ENCODE measurements around the gene ZFP90.
"Not testable (repeated sequence)": the region's sequence is repeated elsewhere in the genome, so short reads cannot be mapped to it uniquely, and the experiment has no call there.

Gene ZFP90

GRCh38 chr16:68538880-68539701, at the start of gene ZFP90:
Gene ZFP90 (plus strand): TSS chr16:68539291. CDS start chr16:68539793, 502 bp downstream.
- DNase-seq: peak; percentile 86

DNA sequence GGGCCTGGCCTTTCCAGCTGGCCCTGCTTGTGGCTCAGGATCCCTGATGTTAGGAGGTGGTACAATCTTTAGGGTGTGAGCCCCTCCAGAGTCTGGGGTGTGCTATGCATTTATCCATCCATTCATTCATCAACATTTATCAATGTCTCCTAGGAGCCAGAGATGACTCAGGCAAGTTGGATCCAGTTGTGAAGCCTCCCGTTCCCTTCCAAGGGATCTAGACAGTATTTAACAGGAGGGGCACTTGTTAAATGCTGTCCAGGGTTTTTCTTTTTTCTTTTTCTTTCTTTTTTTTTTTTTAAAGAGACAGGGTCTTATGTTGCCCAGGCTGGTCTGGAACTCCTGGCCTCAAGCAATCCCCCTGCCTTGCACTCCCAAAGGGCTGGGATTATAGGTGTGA, 48.7 kb upstream of the ZFP90 start:
- no peak for DNase-seq

DNA sequence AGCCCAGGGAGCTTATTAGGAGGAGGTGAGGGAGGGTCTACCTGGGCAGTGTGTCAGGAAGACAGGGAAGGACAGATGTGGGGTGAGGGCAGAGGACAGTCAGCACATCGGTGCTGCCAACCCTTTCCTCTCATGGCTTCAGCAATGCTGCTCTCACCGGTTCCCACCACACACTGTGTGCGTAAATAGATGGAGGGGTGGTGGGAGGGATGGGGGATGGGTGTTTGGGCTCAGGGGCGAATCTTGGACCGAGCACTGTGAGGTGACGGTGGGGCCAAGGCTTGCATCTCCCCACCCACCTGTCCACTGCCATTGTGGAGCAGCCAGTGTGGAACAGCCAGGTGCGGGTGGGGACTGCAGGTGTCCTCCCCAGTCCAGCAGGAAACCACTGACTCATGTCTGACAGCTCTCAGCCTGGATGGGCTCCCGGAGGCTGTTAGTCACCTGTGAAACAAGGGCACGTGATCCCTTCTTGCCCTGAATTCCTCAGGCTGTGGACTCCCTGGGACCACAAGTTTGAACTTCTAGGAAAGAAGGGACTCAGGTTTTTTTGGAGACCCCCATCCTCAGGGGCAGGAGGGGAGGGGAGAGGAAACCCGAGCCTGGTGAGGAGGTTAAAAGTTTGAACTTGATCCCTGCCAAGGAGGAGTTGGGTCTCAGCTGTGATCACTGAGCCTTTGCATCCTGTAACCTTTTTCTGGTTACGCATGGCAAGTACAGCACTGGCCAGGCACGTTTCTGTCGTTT, 48.1 kb upstream of the ZFP90 start:
- no peak for DNase-seq

DNA sequence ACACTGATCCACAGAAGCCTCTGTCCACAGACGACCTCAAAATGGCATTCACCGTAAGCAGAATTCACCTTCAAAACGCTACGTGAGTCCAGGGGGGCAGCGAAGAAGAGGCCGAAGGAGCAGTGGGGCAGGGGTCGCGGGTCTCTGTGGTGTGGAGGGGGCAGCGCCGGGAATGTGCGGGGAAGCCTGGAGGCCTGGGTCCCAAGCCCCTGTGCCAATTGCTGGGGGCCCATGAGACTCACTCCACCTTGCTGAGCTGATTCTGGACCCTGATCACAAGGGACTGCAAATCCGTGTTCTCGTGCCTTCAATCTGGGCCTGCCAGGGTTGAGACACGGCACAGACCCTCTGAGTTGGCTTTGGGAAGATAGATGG, 47.5 kb upstream of the ZFP90 start:
- no peak for DNase-seq

- DNase-seq: no peak
Measured at GRCh38 chr16:68492151-68492542, 46.9 kb upstream of the ZFP90 start.

DNA sequence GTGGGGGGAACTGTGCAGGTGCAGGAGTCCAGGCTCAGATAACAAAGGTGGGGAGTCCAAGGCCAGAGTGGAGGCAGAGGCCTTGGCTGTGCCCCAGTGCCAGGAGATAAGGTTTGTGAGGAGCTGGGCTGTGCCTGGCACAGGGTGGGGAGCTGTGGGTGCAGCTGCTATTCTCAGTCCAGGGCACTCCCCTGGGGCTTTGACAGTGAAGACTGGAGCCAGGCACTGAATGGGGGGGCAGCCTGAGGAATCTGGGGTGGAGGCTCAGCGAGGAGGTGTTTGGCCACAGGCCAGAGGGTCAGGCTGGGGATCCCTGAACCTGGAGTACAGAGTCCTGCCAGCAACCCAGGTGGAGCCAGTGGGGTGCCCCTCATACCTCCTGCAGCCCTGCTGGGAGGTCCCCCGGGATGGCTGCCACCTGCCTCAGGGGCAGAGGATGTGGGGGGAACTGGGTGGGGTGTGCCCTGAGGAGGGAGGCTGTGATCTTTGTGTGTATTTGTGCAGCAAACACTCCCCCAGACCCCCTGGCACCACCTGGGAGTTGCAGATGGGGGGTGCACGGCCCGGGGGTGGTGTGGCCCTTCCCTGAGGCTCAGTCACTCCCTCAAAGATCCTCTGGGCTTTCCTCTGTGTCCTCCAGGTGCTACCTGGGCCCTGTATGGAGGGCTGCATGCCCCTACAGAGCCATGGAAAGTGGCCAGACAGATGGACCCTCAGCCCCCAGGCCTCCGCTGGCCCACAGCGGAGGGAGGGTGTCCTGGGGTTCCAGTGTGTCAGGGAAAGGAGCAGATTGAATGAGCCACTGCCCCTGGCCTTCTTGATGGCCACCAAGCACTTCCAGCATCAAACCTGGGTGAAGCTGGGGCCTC, 46.3 kb upstream of the ZFP90 start:
- no peak for DNase-seq

DNA sequence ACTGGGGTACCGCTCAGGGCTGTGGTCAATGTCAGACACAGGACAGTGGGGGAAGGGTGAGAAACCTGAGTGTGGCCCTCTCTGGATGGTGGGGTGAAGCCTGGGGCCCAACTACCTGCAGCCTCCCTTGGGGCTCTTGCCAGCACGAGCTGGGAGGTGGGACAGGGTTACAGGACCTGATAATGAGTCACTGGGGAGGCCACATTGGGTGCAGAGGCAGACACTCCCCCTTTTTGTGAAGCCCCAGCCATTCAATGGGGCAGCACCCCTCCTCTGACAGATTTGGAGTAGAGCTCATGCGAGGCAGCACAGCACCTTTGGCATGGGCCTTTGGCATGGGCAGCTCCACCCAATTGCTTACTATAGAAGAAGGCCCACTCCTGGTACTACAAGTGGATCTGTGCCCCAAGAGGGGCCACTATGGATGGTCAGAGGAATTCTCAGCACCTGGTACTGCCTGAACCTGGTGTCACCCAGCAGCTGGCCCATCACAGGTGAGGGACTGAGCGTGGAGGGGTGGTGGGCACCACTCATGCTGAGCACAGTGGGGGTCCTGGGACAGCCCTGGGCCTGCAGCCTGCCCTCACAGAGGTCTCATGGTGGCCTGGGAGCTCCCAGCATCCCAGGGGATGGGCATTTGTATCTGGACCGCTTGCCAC, 45.5 kb upstream of the ZFP90 start:
- no peak for DNase-seq

DNA sequence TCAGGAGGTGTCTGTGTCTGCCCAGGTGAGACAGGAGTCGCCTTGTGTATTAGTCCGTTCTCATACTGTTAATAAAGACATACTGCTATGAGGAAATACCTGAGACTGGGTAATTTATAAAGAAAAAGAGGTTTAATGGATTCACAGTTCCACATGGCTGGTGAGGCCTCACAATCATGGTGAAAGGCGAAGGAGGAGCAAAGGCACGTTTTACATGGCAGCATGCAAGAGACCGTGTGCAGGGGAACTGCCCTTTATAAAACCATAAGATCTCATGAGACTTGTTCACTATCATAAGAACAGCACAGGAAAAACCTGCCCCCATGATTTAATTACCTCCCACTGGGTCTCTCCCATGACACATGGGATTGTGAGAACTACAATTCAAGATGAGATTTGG, 44.8 kb upstream of the ZFP90 start:
- DNase-seq: not testable (repeated sequence)

DNA sequence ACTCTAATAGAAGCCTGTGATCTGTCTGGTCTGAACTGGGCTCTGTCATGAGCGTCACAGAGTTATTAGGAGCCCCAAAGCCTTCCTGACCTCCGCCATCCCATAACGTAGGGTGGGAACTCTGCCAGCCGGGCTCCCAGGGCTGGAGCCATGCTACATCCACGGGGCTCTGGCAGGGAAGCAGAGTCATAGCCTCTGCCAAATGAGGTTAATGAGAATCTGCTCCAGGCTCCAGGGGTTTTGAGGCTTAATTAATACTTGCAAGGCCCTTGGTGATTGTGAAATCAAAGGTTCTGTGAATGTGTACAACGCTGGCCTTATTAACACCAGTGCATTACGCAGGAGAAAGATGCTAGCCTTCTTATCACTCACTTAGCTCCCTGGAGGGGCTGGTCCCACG, 42.4 kb upstream of the ZFP90 start:
- no peak for DNase-seq

- DNase-seq: no peak
Measured at GRCh38 chr16:68499006-68499405, 40.1 kb upstream of the ZFP90 start.

DNA sequence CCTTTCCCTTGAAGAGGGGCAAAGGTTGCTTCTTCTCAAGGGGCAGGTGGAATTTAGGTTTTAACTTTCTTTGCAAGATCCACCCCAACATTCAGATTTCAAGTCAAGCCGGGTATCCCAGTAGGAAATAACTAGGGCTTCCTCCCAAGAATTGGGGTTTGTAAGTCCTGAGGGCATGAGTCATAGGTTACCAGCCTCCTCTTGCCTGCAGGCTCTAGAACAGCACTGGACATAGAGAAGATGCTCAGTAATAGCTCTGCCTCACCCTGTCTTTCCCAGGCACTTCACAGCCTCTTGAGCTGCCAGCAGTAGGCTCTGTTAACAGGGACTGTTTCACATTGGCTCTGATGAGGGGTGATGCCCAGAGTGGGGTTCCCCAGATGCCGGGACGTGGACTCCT, 35.8 kb upstream of the ZFP90 start:
- no peak for DNase-seq

- DNase-seq: no peak
Measured at GRCh38 chr16:68504066-68504465, 35.0 kb upstream of the ZFP90 start.

GRCh38 chr16:68506331-68507053, 32.6 kb upstream of the ZFP90 start:
- no peak for DNase-seq

DNA sequence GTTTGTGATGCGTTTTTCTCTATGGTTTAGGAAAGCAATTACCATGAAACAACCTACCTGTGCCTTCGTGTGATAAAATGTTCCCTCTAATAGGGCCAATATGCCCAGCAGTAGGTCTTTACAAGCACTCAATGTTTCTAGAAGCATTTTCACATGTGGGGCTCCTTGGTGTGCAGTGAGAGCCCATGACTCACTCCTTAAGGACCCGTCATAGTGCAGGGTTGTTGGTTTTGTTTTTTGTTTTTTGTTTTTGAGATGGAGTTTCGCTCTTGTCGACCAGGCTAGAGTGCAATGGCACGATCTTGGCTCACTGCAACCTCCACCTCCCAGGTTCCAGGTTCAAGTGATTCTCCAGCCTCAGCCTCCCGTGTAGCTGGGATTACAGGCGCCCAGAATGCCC, 31.1 kb upstream of the ZFP90 start:
- no peak for DNase-seq

GRCh38 chr16:68508641-68509240, 30.4 kb upstream of the ZFP90 start:
- DNase-seq: no peak

DNA sequence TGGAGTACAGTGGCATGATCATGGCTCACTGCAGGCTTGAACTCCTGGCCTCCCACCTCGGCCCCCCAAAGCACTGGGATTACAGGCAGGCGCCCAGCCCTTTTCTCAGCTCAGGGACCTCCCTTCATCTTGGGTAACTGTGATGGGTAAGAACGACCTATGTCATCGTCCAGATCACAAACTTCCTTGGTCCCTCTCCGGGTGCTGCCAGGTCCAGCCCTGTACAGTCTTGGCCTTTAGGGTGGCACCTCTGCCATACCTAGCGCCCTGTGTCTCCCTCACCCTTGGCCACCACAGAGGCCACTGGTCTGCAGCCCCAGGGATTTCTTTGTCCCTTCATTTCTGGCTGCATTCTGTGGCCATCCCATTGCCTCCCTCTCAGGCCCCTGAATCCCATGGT, 29.7 kb upstream of the ZFP90 start:
- DNase-seq: no peak

DNA sequence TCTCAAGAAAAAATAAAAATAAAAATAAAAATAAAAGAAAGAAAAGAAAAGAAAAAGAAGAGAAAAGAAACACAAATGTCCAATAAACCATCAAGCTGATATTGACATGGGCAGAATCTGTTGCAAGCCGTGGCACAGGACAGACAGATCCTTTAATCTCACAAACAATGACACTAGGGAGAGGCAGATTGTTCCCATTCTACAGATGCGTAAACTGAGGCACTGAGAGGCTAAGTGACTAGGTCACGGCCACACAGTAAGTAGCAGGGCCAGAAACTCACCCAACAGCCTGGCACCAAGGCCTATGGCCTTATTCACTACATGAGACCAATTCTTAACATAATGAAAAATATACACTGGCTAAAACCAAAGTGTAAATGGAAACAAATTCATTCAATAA, 28.3 kb upstream of the ZFP90 start:
- DNase-seq: no peak

- DNase-seq: no peak
Measured at GRCh38 chr16:68512183-68512582, 26.9 kb upstream of the ZFP90 start.

GRCh38 chr16:68512742-68513141, 26.3 kb upstream of the ZFP90 start:
- no peak for DNase-seq

DNA sequence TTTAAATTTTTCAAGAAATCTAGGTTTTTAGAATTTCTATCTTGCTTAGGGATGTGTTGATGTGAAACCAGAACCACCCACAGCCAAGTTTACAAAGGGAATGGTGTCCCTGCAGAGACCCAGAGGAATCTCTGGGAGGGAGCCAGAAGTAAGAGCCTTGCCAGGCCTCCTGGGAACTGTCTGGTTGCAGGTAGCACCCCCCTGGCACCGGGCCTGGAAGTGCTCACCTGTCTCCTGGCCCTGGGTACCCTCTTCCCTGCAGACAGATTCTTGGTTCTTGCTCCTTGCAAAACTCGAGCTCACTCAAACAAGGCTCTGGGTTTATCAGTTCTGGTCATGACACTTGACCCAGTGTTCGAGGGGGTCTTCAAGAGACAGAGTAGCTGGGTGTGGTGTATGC, 24.6 kb upstream of the ZFP90 start:
- DNase-seq: no peak

DNA sequence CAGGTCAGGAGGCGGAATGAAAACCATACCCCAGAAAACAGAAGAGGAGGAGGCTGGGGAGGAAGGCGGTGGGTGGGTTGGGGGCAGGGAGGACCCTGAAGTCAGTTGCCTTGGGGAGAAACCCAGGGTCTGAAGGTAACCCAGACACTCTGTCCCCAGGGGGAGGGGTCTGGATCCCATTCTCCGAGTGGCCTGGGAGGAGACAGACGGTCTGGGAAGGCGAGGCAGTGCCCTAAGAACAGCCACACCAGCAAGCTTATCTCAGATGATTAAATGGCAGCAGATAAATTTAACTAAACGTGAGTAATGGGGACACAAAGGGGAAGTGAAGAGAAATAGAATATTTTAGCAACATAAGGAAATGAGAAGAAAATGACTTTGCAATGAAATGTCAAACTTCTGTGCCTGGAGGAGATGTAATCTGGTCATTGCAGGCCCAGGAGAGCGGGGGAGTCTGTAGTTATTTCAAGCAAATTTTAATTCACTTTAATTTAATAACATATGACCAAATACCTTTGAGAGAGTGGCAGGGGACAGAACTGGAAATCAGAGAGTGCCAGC, 21.4 kb upstream of the ZFP90 start:
- DNase-seq: no peak
